ENCODE results near the gene PRKCB. TPM values are rescaled to one million over a fixed set of nuclear protein-coding genes. Genes with fewer than 3 reads are reported as not detected.

Gene PRKCB
- polyA plus RNA-seq, 1 donor: 1.4 TPM

GRCh38 chr16:24257958-24258357 is 422.2 kb downstream of the PRKCB start:
- no peak for DNase-seq

GRCh38 chr16:24258791-24259190 is 423.0 kb downstream of the PRKCB start:
- DNase-seq: no peak

- no peak for DNase-seq
Measured at GRCh38 chr16:24262816-24263215, 427.0 kb downstream of the PRKCB start.

Other genes with a start within 250 kb of the PRKCB start
- gene NDUFAB1, start 239.7 kb upstream of the PRKCB start, polyA plus RNA-seq (ENCODE audit: insufficient read length): 80.9 TPM
- 9.7 TPM for gene PALB2, start 194.7 kb upstream of the PRKCB start, polyA plus RNA-seq (ENCODE audit: insufficient read length)
- gene DCTN5, start 194.5 kb upstream of the PRKCB start, polyA plus RNA-seq (ENCODE audit: insufficient read length): 36.6 TPM
- 11.9 TPM for gene PLK1, start 157.1 kb upstream of the PRKCB start, polyA plus RNA-seq (ENCODE audit: insufficient read length)
- not detected for gene ERN2, start 122.8 kb upstream of the PRKCB start, polyA plus RNA-seq (ENCODE audit: insufficient read length)
- gene CHP2, start 81.0 kb upstream of the PRKCB start, polyA plus RNA-seq (ENCODE audit: insufficient read length): 0.35 TPM